GM18499 (cell line): ENCODE measurements around the gene FTO.

Experiments
- ATAC-seq: cut with Tn5 transposase; IDR thresholded peaks from one replicate; pipeline ENCODE4 v1.9.1; 2021; ENCODE audit warnings: moderate number of reproducible peaks; ENCODE audit not compliant: insufficient read depth, unreplicated experiment

Gene FTO

GRCh38 chr16:54027995-54028394, 324.0 kb downstream of the FTO start:
- ATAC-seq: no peak

- ATAC-seq: no peak
Observed at GRCh38 chr16:54030451-54030850, 326.5 kb downstream of the FTO start.

- ATAC-seq: no peak
Observed at GRCh38 chr16:54031107-54031760, 327.3 kb downstream of the FTO start.

GRCh38 chr16:54033747-54034146, 329.8 kb downstream of the FTO start:
- ATAC-seq: no peak

- no peak for ATAC-seq
Observed at GRCh38 chr16:54034684-54035083, 330.7 kb downstream of the FTO start.

GRCh38 chr16:54040480-54040879, 336.5 kb downstream of the FTO start:
- ATAC-seq: no peak

GRCh38 chr16:54040975-54041374, 337.0 kb downstream of the FTO start:
- ATAC-seq: no peak

GRCh38 chr16:54048586-54049495, 344.9 kb downstream of the FTO start:
- ATAC-seq: no peak

- no peak for ATAC-seq
Observed at GRCh38 chr16:54049591-54050458, 345.9 kb downstream of the FTO start.

GRCh38 chr16:54050459-54051210, 346.7 kb downstream of the FTO start:
- ATAC-seq: no peak

- no peak for ATAC-seq
Observed at GRCh38 chr16:54051821-54052220, 347.9 kb downstream of the FTO start.

- ATAC-seq: no peak
Observed at GRCh38 chr16:54052271-54052670, 348.3 kb downstream of the FTO start.

- ATAC-seq: no peak
Observed at GRCh38 chr16:54053891-54054820, 350.2 kb downstream of the FTO start.

GRCh38 chr16:54055191-54055590, 351.2 kb downstream of the FTO start:
- no peak for ATAC-seq

GRCh38 chr16:54055864-54056263, 351.9 kb downstream of the FTO start:
- ATAC-seq: no peak

- no peak for ATAC-seq
Observed at GRCh38 chr16:54056921-54057320, 353.0 kb downstream of the FTO start.

GRCh38 chr16:54059319-54059718, 355.4 kb downstream of the FTO start:
- ATAC-seq: no peak

- ATAC-seq: no peak
Observed at GRCh38 chr16:54060599-54061421, 356.9 kb downstream of the FTO start.
